Measurements from ENCODE around the gene KAT5. TPM values are rescaled to one million over a fixed set of nuclear protein-coding genes. Genes with fewer than 3 reads are reported as not detected.
A peak's percentile ranks its signal among the peaks of the same experiment; 100 is the strongest.

Gene KAT5
- total and polyA plus RNA-seq, 2 of the 13 experiments (the other 11 are each of a cell fraction or from before 2014, with no cell fraction given), result 35.2 to 48.3 TPM

DNA sequence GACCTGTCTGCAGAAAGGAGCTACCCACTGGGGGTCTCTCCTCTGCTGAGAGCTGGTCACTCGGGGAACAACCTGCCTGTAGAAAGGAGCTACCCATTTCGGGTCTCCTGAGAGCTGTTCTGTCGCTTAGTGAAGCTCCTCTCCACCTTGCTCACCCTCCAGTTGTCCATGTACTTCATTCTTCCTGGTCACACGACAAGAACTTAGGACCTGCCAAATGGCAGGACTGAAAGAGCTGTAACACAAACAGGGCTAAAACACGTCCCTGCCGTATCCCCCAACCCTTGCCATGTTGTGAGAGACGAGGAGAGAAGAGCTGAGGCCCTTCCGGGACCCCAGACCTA, 32.6 kb downstream of the KAT5 start:
- 11% methylated on average over 8 of the region's 8 CpGs for WGBS (ENCODE audit: low lambda C conversion rate)
- no peak for FAIRE-seq
- no peaks in the 10 kb centered on the region for H3K36me3 ChIP-seq (replicated peaks in 1 of 2; ENCODE audit: control insufficient read depth in 1 of 2, insufficient read depth in 2 of 2, low read length in 2 of 2)
- CTCF ChIA-PET (ENCODE audit: low intra/inter-chr PET ratio, low total read pairs), result interaction anchor here (1.2 to 2.5 kb wide), 7 partner anchors 25 to 245 kb away, joined by 3 to 57 read pairs (median 9); partner anchors contain the start of genes AP5B1, FIBP and KAT5
- in situ Hi-C loops (cut with HindIII; ENCODE audit: extremely low pct_ligation_motif_present, low pct_unique_long_range_greater_than_20kb), result loop anchor here (5.0 kb wide), 1 partner anchor 73 kb away; no protein-coding TSS in a partner anchor
- H3K9ac ChIP-seq (ENCODE audit: insufficient read depth, low read depth, low read length), result peak overlapping the region; percentile 32; the same call in 1 of the 2 replicates
- peak overlapping the region in 2 of 3 experiments; percentile 3 to 56; a peak in 3 of 6 replicates for H3K4me3 ChIP-seq (replicated peaks in 1 of 3; ENCODE audit: insufficient read depth in 1 of 3, low read depth in 2 of 3, low read length in 3 of 3)
- H3K27ac ChIP-seq (ENCODE audit: extremely low read length, insufficient read depth, low read length), result no peak overlapping the region
- no peak for ATAC-seq
- DNase-seq (ENCODE audit: low spot score), result no peak
- no peaks in the 10 kb centered on the region for H3K79me2 ChIP-seq (ENCODE audit: insufficient read depth, low read length)
- H2AFZ ChIP-seq (ENCODE audit: low read length), result peak overlapping the region; percentile 70
- H3K9me3 ChIP-seq (ENCODE audit: low read length), result no peaks in the 10 kb centered on the region
- TF ChIP-seq GATAD1 (CRISPR knock-in tag; IDR thresholded peaks at IDR 0.05) (peak; percentile 1; the same call in 1 of the 2 replicates), PAF1 (CRISPR knock-in tag; IDR thresholded peaks at IDR 0.05) (no peak), ZNF788 (CRISPR knock-in tag; IDR thresholded peaks at IDR 0.05; ENCODE audit: borderline replicate concordance) (0 out of 2 replicates have a peak, but pooled peaks have one; percentile 32), ZNF713 (CRISPR knock-in tag; IDR thresholded peaks at IDR 0.05) (no peak), ZNF501 (CRISPR knock-in tag; IDR thresholded peaks at IDR 0.05) (peak; percentile 72), ZNF354B (CRISPR knock-in tag; IDR thresholded peaks at IDR 0.05) (no peak), RFXAP (CRISPR knock-in tag; IDR thresholded peaks at IDR 0.05; ENCODE audit: borderline replicate concordance) (peak; percentile 58; the same call in 1 of the 2 replicates), MTA3 (CRISPR knock-in tag; IDR thresholded peaks at IDR 0.05) (no peak), HOXA5 (CRISPR knock-in tag; IDR thresholded peaks at IDR 0.05) (0 out of 2 replicates have a peak, but pooled peaks have one; percentile 2)
- TF ChIP-seq, protein P1, sequence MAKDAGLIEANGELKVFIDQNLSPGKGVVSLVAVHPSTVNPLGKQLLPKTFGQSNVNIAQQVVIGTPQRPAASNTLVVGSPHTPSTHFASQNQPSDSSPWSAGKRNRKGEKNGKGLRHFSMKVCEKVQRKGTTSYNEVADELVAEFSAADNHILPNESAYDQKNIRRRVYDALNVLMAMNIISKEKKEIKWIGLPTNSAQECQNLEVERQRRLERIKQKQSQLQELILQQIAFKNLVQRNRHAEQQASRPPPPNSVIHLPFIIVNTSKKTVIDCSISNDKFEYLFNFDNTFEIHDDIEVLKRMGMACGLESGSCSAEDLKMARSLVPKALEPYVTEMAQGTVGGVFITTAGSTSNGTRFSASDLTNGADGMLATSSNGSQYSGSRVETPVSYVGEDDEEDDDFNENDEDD (CRISPR knock-in tag; IDR thresholded peaks at IDR 0.05; ENCODE audit: borderline replicate concordance), result no peak
- TF ChIP-seq, protein P2, sequence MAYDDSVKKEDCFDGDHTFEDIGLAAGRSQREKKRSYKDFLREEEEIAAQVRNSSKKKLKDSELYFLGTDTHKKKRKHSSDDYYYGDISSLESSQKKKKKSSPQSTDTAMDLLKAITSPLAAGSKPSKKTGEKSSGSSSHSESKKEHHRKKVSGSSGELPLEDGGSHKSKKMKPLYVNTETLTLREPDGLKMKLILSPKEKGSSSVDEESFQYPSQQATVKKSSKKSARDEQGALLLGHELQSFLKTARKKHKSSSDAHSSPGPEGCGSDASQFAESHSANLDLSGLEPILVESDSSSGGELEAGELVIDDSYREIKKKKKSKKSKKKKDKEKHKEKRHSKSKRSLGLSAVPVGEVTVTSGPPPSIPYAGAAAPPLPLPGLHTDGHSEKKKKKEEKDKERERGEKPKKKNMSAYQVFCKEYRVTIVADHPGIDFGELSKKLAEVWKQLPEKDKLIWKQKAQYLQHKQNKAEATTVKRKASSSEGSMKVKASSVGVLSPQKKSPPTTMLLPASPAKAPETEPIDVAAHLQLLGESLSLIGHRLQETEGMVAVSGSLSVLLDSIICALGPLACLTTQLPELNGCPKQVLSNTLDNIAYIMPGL (CRISPR knock-in tag; IDR thresholded peaks at IDR 0.05; ENCODE audit: borderline replicate concordance in 1 of 2, low read depth in 1 of 2), result peak in 1 of 2 experiments; percentile 10; a peak in 2 of 4 replicates
- TF ChIP-seq, protein P3, sequence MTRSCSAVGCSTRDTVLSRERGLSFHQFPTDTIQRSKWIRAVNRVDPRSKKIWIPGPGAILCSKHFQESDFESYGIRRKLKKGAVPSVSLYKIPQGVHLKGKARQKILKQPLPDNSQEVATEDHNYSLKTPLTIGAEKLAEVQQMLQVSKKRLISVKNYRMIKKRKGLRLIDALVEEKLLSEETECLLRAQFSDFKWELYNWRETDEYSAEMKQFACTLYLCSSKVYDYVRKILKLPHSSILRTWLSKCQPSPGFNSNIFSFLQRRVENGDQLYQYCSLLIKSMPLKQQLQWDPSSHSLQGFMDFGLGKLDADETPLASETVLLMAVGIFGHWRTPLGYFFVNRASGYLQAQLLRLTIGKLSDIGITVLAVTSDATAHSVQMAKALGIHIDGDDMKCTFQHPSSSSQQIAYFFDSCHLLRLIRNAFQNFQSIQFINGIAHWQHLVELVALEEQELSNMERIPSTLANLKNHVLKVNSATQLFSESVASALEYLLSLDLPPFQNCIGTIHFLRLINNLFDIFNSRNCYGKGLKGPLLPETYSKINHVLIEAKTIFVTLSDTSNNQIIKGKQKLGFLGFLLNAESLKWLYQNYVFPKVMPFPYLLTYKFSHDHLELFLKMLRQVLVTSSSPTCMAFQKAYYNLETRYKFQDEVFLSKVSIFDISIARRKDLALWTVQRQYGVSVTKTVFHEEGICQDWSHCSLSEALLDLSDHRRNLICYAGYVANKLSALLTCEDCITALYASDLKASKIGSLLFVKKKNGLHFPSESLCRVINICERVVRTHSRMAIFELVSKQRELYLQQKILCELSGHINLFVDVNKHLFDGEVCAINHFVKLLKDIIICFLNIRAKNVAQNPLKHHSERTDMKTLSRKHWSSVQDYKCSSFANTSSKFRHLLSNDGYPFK (CRISPR knock-in tag; IDR thresholded peaks at IDR 0.05; ENCODE audit: borderline replicate concordance), result no peak; the same call in 1 of the 2 replicates
- TF ChIP-seq, protein P4, sequence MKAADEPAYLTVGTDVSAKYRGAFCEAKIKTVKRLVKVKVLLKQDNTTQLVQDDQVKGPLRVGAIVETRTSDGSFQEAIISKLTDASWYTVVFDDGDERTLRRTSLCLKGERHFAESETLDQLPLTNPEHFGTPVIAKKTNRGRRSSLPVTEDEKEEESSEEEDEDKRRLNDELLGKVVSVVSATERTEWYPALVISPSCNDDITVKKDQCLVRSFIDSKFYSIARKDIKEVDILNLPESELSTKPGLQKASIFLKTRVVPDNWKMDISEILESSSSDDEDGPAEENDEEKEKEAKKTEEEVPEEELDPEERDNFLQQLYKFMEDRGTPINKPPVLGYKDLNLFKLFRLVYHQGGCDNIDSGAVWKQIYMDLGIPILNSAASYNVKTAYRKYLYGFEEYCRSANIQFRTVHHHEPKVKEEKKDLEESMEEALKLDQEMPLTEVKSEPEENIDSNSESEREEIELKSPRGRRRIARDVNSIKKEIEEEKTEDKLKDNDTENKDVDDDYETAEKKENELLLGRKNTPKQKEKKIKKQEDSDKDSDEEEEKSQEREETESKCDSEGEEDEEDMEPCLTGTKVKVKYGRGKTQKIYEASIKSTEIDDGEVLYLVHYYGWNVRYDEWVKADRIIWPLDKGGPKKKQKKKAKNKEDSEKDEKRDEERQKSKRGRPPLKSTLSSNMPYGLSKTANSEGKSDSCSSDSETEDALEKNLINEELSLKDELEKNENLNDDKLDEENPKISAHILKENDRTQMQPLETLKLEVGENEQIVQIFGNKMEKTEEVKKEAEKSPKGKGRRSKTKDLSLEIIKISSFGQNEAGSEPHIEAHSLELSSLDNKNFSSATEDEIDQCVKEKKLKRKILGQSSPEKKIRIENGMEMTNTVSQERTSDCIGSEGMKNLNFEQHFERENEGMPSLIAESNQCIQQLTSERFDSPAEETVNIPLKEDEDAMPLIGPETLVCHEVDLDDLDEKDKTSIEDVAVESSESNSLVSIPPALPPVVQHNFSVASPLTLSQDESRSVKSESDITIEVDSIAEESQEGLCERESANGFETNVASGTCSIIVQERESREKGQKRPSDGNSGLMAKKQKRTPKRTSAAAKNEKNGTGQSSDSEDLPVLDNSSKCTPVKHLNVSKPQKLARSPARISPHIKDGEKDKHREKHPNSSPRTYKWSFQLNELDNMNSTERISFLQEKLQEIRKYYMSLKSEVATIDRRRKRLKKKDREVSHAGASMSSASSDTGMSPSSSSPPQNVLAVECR (CRISPR knock-in tag; IDR thresholded peaks at IDR 0.05; ENCODE audit: borderline replicate concordance), result peak; percentile 18; the same call in 1 of the 2 replicates
- no TSS peak for BruUV-seq (replicated peaks)
- H3K4me2 ChIP-seq (ENCODE audit: low read depth, low read length), result peak overlapping the region; percentile 77
- intact Hi-C loops (cut with micrococcal nuclease; ENCODE audit: unreplicated experiment), result loop anchor here (1.0 kb wide), 1 partner anchor 74 kb away; no protein-coding TSS in a partner anchor
- H4K20me1 ChIP-seq (ENCODE audit: insufficient read depth, low read length), result no peaks in the 10 kb centered on the region
- peaks cover 8% of the 10 kb centered on the region for H3K4me1 ChIP-seq (ENCODE audit: insufficient read depth, low read length)
- POLR2A ChIA-PET, result interaction anchor here (1.0 to 2.5 kb wide), 10 partner anchors 20 to 146 kb away, joined by 3 to 15 read pairs (median 7); partner anchors contain the start of genes AP5B1, CCDC85B, KAT5 and MUS81
- H3K27me3 ChIP-seq (ENCODE audit: control insufficient read depth in 1 of 2, insufficient read depth in 2 of 2, low read length in 2 of 2), result no peaks in the 10 kb centered on the region; a peak in 1 of 5 replicates
